ENCODE measurements around the gene C1orf232. TPM values are rescaled to one million over a fixed set of nuclear protein-coding genes. Genes with fewer than 3 reads are reported as not detected.
A peak's percentile ranks its signal among the peaks of the same experiment; 100 is the strongest.

C1orf232 gene
- total and polyA plus RNA-seq, 9 of the 15 experiments (the other 6 are each of a cell fraction or from before 2014, with no cell fraction given), result not detected

GRCh38 chr1:26138974-26139558, 29.7 kb downstream of the C1orf232 start (continued):
- TF ChIP-seq POLR2AphosphoS2 (IDR thresholded peaks at IDR 0.05; ENCODE audit: low read length) (no peak), NELFE (IDR thresholded peaks at IDR 0.05; ENCODE audit: insufficient read depth, insufficient read length) (no peak), TRIM25 (IDR thresholded peaks at IDR 0.05; ENCODE audit: borderline replicate concordance) (no peak), AFF1 (IDR thresholded peaks at IDR 0.05; ENCODE audit: low read depth in 1 of 2, partially characterized antibody in 2 of 2) (peak in 1 of 2 experiments; percentile 74), HLTF (IDR thresholded peaks at IDR 0.05) (no peak), BRD9 (IDR thresholded peaks at IDR 0.05; ENCODE audit: low read depth, partially characterized antibody) (peak; percentile 42), ZNF589 (CRISPR knock-in tag; IDR thresholded peaks at IDR 0.05; ENCODE audit: low read depth) (peak; percentile 27; the same call in 1 of the 2 replicates), HMGN3 (IDR thresholded peaks at IDR 0.05; ENCODE audit: borderline replicate concordance, extremely low read depth, insufficient read length, low read depth, low read length) (no peak), USF1 (CRISPR knock-in tag; IDR thresholded peaks at IDR 0.05) (no peak), E4F1 (CRISPR knock-in tag; IDR thresholded peaks at IDR 0.05; ENCODE audit: borderline replicate concordance) (no peak), POLR3G (IDR thresholded peaks at IDR 0.05; ENCODE audit: extremely low read depth, insufficient read length, insufficient replicate concordance) (no peak), ZNF395 (CRISPR knock-in tag; IDR thresholded peaks at IDR 0.05) (no peak), VEZF1 (CRISPR knock-in tag; IDR thresholded peaks at IDR 0.05) (no peak), KDM4B (IDR thresholded peaks at IDR 0.05; ENCODE audit: borderline replicate concordance in 2 of 2, low read depth in 1 of 2) (no peak)
